HEK293 (cell line): Measurements from ENCODE around the gene SEMA4B.

ENCODE experiments used
- BCL11B ChIP-seq: fragments of 450-650 bp; formaldehyde crosslinking; IDR thresholded peaks from 2 replicates; pipeline ENCODE4 v1.5.1; 2016; ENCODE audit warnings: low read depth, missing biosample characterization, missing genetic modification characterization
- GLI4 ChIP-seq: fragments of 450-650 bp; formaldehyde crosslinking; IDR thresholded peaks from 2 replicates; pipeline ENCODE4 v1.5.1; 2016; ENCODE audit warnings: missing biosample characterization, missing genetic modification characterization
- OVOL3 ChIP-seq: fragments of 450-650 bp; formaldehyde crosslinking; IDR thresholded peaks from 2 replicates; pipeline ENCODE4 v1.5.1; 2016; ENCODE audit warnings: missing biosample characterization, missing genetic modification characterization
- SALL2 ChIP-seq: fragments of 450-650 bp; formaldehyde crosslinking; IDR thresholded peaks from 2 replicates; pipeline ENCODE4 v1.5.0; 2017; ENCODE audit warnings: missing biosample characterization, mild to moderate bottlenecking, missing genetic modification characterization, borderline replicate concordance
- SCRT1 ChIP-seq: fragments of 450-650 bp; formaldehyde crosslinking; IDR thresholded peaks from 2 replicates; pipeline ENCODE4 v1.5.1; 2016; ENCODE audit warnings: missing biosample characterization, missing genetic modification characterization, borderline replicate concordance
- ZFP3 ChIP-seq: fragments of 450-650 bp; formaldehyde crosslinking; IDR thresholded peaks from 2 replicates; pipeline ENCODE4 v1.5.1; 2016; ENCODE audit warnings: low read depth, missing biosample characterization, missing genetic modification characterization
- ZNF121 ChIP-seq: fragments of 450-650 bp; formaldehyde crosslinking; IDR thresholded peaks from 2 replicates; pipeline ENCODE4 v1.5.1; 2016; ENCODE audit warnings: missing biosample characterization, missing genetic modification characterization
- ZNF175 ChIP-seq: fragments of 450-650 bp; formaldehyde crosslinking; IDR thresholded peaks from 2 replicates; pipeline ENCODE4 v1.5.1; 2016; ENCODE audit warnings: missing biosample characterization, missing genetic modification characterization
- ZNF184 ChIP-seq: fragments of 450-650 bp; IDR thresholded peaks from 2 replicates; pipeline ENCODE4 v1.5.1; 2018; ENCODE audit warnings: missing biosample characterization, mild to moderate bottlenecking, missing genetic modification characterization
- ZNF266 ChIP-seq: fragments of 450-650 bp; formaldehyde crosslinking; IDR thresholded peaks from 2 replicates; pipeline ENCODE4 v1.5.1; 2016; ENCODE audit warnings: missing biosample characterization, missing genetic modification characterization, low read depth
- ZNF366 ChIP-seq: fragments of 450-650 bp; formaldehyde crosslinking; conservative IDR thresholded peaks from 2 replicates; pipeline ENCODE4 v1.5.1; 2016; ENCODE audit warnings: missing biosample characterization, missing genetic modification characterization
- ZNF394 ChIP-seq: fragments of 450-650 bp; formaldehyde crosslinking; IDR thresholded peaks from 2 replicates; pipeline ENCODE4 v1.5.1; 2016; ENCODE audit warnings: missing biosample characterization, missing genetic modification characterization, mild to moderate bottlenecking, moderate library complexity, borderline replicate concordance
- ZNF423 ChIP-seq: fragments of 450-650 bp; formaldehyde crosslinking; IDR thresholded peaks from 2 replicates; pipeline ENCODE4 v1.5.1; 2016; ENCODE audit warnings: missing biosample characterization, missing genetic modification characterization
- ZNF426 ChIP-seq: fragments of 450-650 bp; formaldehyde crosslinking; IDR thresholded peaks from 2 replicates; pipeline ENCODE4 v1.5.1; 2017; ENCODE audit warnings: missing biosample characterization, missing genetic modification characterization, mild to moderate bottlenecking, inconsistent platforms, moderate library complexity
- ZNF433 ChIP-seq: fragments of 450-650 bp; formaldehyde crosslinking; IDR thresholded peaks from 2 replicates; pipeline ENCODE4 v1.5.1; 2016; ENCODE audit warnings: missing biosample characterization, missing genetic modification characterization, low read depth
- ZNF501 ChIP-seq: fragments of 450-650 bp; formaldehyde crosslinking; IDR thresholded peaks from 2 replicates; pipeline ENCODE4 v1.5.1; 2016; ENCODE audit warnings: missing biosample characterization, missing genetic modification characterization
- ZNF514 ChIP-seq: fragments of 450-650 bp; formaldehyde crosslinking; IDR thresholded peaks from 2 replicates; pipeline ENCODE4 v1.5.1; 2016; ENCODE audit warnings: missing biosample characterization, missing genetic modification characterization
- ZNF521 ChIP-seq: fragments of 450-650 bp; formaldehyde crosslinking; IDR thresholded peaks from 2 replicates; pipeline ENCODE4 v1.5.1; 2017; ENCODE audit warnings: missing biosample characterization, mild to moderate bottlenecking, missing genetic modification characterization
- ZNF610 ChIP-seq: fragments of 450-650 bp; formaldehyde crosslinking; IDR thresholded peaks from 2 replicates; pipeline ENCODE4 v1.5.1; 2016; ENCODE audit warnings: missing biosample characterization, missing genetic modification characterization, borderline replicate concordance
- ZNF670 ChIP-seq: fragments of 450-650 bp; formaldehyde crosslinking; IDR thresholded peaks from 2 replicates; pipeline ENCODE4 v1.5.1; 2016; ENCODE audit warnings: missing biosample characterization, missing genetic modification characterization, low read depth
- ZNF677 ChIP-seq: fragments of 450-650 bp; IDR thresholded peaks from 2 replicates; pipeline ENCODE4 v1.5.0; 2018; ENCODE audit warnings: missing biosample characterization, mild to moderate bottlenecking, missing genetic modification characterization, moderate library complexity
- ZNF707 ChIP-seq: fragments of 450-650 bp; formaldehyde crosslinking; IDR thresholded peaks from 2 replicates; pipeline ENCODE4 v1.5.1; 2016; ENCODE audit warnings: missing biosample characterization, missing genetic modification characterization
- ZNF768 ChIP-seq: fragments of 450-650 bp; formaldehyde crosslinking; IDR thresholded peaks from 2 replicates; pipeline ENCODE4 v1.5.1; 2018; ENCODE audit warnings: missing biosample characterization, mild to moderate bottlenecking, missing genetic modification characterization
- ZNF777 ChIP-seq: fragments of 450-650 bp; formaldehyde crosslinking; IDR thresholded peaks from 2 replicates; pipeline ENCODE4 v1.5.1; 2017; ENCODE audit warnings: missing biosample characterization, missing genetic modification characterization, borderline replicate concordance
- ZNF791 ChIP-seq: fragments of 450-650 bp; formaldehyde crosslinking; IDR thresholded peaks from 2 replicates; pipeline ENCODE4 v1.5.1; 2016; ENCODE audit warnings: missing biosample characterization, missing genetic modification characterization
- ZNF830 ChIP-seq: fragments of 450-650 bp; IDR thresholded peaks from 2 replicates; pipeline ENCODE4 v1.5.0; 2018; ENCODE audit warnings: missing biosample characterization, missing genetic modification characterization, low read depth, mild to moderate bottlenecking, moderate library complexity
- ZSCAN23 ChIP-seq: fragments of 450-650 bp; formaldehyde crosslinking; IDR thresholded peaks from 2 replicates; pipeline ENCODE4 v1.5.1; 2016; ENCODE audit warnings: missing biosample characterization, missing genetic modification characterization
- TF ChIP-seq, protein P1 (sequence below): fragments of 450-650 bp; formaldehyde crosslinking; IDR thresholded peaks from 2 replicates; pipeline ENCODE4 v1.5.1; 2016; ENCODE audit warnings: missing biosample characterization, missing genetic modification characterization
- TF ChIP-seq, protein P2 (sequence below): fragments of 450-650 bp; formaldehyde crosslinking; IDR thresholded peaks from 2 replicates; pipeline ENCODE4 v1.5.1; 2016; ENCODE audit warnings: missing biosample characterization, missing genetic modification characterization
- TF ChIP-seq, protein P3 (sequence below): sonication (generic); formaldehyde crosslinking; IDR thresholded peaks from 2 replicates; pipeline ENCODE4 v1.8.1; 2022; ENCODE audit warnings: mild to moderate bottlenecking, moderate library complexity, missing genetic modification reagents
- TF ChIP-seq, protein P4 (sequence below): fragments of 450-650 bp; formaldehyde crosslinking; IDR thresholded peaks from 2 replicates; pipeline ENCODE4 v1.5.1; 2016; ENCODE audit warnings: missing biosample characterization, missing genetic modification characterization

Gene SEMA4B

DNA sequence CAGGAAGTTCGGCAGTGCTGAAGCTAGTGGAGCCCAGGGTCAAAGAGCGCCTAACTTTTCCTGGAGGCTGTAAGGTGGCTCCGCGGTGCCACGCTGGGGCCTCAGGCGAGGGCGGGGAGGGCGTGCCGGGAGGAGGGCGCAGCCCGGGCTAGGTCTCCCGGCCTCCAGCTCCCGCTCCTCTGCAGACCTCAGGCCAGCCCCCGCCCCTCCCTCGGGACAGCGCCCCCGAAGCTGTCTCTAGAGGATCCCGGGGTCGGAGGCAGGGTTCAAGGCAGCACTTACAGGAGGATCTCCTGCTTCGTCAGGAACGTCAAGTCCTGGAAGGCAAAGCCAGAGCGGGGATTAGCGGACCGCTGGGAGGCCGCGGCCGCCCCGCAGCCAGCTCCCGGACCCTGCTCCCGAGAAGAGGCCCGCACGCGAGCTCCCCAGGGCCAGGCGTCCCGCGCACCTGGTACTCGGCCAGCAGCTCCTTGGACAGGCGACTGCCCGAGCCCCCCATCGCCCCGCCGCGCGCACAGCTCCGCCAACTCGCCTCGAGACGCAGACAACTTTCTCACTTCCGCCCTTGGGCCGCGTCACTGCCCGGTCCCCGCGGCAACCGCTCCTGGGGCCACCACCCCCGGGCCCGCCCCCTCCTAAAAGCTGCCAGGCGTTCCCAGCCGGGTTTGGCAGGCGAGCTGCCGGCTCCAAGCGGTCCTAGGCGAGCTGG is 32.4 kb downstream of the SEMA4B start, which contains the start of gene CIB1 (continued):
- TF ChIP-seq ZNF670 (tag by site-specific recombination), result no peak
- TF ChIP-seq SALL2, result no peak
- TF ChIP-seq ZNF768 (tag by site-specific recombination), result no peak
- TF ChIP-seq ZNF121 (tag by site-specific recombination), result no peak
- TF ChIP-seq ZNF266 (tag by site-specific recombination), result no peak
- no peak for TF ChIP-seq BCL11B
- no peak for TF ChIP-seq ZNF426 (tag by site-specific recombination)
- no peak for TF ChIP-seq OVOL3 (tag by site-specific recombination)
- TF ChIP-seq, protein P1, sequence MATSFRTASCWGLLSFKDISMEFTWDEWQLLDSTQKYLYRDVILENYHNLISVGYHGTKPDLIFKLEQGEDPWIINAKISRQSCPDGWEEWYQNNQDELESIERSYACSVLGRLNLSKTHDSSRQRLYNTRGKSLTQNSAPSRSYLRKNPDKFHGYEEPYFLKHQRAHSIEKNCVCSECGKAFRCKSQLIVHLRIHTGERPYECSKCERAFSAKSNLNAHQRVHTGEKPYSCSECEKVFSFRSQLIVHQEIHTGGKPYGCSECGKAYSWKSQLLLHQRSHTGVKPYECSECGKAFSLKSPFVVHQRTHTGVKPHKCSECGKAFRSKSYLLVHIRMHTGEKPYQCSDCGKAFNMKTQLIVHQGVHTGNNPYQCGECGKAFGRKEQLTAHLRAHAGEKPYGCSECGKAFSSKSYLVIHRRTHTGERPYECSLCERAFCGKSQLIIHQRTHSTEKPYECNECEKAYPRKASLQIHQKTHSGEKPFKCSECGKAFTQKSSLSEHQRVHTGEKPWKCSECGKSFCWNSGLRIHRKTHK (tag by site-specific recombination), result no peak
- TF ChIP-seq ZNF394, result peak; percentile 64; the same call in 1 of the 2 replicates
- no peak for TF ChIP-seq ZNF707 (tag by site-specific recombination)
- peak; percentile 47; the same call in 1 of the 2 replicates for TF ChIP-seq ZNF423
- TF ChIP-seq ZSCAN23, result no peak
- TF ChIP-seq, protein P2, sequence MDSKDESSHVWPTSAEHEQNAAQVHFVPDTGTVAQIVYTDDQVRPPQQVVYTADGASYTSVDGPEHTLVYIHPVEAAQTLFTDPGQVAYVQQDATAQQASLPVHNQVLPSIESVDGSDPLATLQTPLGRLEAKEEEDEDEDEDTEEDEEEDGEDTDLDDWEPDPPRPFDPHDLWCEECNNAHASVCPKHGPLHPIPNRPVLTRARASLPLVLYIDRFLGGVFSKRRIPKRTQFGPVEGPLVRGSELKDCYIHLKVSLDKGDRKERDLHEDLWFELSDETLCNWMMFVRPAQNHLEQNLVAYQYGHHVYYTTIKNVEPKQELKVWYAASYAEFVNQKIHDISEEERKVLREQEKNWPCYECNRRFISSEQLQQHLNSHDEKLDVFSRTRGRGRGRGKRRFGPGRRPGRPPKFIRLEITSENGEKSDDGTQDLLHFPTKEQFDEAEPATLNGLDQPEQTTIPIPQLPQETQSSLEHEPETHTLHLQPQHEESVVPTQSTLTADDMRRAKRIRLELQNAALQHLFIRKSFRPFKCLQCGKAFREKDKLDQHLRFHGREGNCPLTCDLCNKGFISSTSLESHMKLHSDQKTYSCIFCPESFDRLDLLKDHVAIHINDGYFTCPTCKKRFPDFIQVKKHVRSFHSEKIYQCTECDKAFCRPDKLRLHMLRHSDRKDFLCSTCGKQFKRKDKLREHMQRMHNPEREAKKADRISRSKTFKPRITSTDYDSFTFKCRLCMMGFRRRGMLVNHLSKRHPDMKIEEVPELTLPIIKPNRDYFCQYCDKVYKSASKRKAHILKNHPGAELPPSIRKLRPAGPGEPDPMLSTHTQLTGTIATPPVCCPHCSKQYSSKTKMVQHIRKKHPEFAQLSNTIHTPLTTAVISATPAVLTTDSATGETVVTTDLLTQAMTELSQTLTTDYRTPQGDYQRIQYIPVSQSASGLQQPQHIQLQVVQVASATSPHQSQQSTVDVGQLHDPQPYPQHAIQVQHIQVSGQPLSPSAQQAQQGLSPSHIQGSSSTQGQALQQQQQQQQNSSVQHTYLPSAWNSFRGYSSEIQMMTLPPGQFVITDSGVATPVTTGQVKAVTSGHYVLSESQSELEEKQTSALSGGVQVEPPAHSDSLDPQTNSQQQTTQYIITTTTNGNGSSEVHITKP (tag by site-specific recombination), result no peak
- TF ChIP-seq ZNF501, result peak; percentile 62; the same call in 1 of the 2 replicates
- TF ChIP-seq ZNF175 (tag by site-specific recombination), result no peak
- no peak for TF ChIP-seq SCRT1 (tag by site-specific recombination)
- TF ChIP-seq ZFP3 (tag by site-specific recombination), result no peak
- no peak for TF ChIP-seq ZNF830
- no peak for TF ChIP-seq ZNF433 (tag by site-specific recombination)
- no peak for TF ChIP-seq ZNF514 (tag by site-specific recombination)
- peak; percentile 51; the same call in 1 of the 2 replicates for TF ChIP-seq ZNF610 (tag by site-specific recombination)
- no peak for TF ChIP-seq ZNF791 (tag by site-specific recombination)
- TF ChIP-seq ZNF677 (tag by site-specific recombination), result no peak
- TF ChIP-seq ZNF184 (tag by site-specific recombination), result no peak
- TF ChIP-seq ZNF366, result no peak
- TF ChIP-seq, protein P3, sequence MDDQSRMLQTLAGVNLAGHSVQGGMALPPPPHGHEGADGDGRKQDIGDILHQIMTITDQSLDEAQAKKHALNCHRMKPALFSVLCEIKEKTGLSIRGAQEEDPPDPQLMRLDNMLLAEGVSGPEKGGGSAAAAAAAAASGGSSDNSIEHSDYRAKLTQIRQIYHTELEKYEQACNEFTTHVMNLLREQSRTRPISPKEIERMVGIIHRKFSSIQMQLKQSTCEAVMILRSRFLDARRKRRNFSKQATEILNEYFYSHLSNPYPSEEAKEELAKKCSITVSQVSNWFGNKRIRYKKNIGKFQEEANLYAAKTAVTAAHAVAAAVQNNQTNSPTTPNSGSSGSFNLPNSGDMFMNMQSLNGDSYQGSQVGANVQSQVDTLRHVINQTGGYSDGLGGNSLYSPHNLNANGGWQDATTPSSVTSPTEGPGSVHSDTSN (CRISPR knock-in tag), result peak; percentile 46
- TF ChIP-seq ZNF777 (tag by site-specific recombination), result no peak
- TF ChIP-seq, protein P4, sequence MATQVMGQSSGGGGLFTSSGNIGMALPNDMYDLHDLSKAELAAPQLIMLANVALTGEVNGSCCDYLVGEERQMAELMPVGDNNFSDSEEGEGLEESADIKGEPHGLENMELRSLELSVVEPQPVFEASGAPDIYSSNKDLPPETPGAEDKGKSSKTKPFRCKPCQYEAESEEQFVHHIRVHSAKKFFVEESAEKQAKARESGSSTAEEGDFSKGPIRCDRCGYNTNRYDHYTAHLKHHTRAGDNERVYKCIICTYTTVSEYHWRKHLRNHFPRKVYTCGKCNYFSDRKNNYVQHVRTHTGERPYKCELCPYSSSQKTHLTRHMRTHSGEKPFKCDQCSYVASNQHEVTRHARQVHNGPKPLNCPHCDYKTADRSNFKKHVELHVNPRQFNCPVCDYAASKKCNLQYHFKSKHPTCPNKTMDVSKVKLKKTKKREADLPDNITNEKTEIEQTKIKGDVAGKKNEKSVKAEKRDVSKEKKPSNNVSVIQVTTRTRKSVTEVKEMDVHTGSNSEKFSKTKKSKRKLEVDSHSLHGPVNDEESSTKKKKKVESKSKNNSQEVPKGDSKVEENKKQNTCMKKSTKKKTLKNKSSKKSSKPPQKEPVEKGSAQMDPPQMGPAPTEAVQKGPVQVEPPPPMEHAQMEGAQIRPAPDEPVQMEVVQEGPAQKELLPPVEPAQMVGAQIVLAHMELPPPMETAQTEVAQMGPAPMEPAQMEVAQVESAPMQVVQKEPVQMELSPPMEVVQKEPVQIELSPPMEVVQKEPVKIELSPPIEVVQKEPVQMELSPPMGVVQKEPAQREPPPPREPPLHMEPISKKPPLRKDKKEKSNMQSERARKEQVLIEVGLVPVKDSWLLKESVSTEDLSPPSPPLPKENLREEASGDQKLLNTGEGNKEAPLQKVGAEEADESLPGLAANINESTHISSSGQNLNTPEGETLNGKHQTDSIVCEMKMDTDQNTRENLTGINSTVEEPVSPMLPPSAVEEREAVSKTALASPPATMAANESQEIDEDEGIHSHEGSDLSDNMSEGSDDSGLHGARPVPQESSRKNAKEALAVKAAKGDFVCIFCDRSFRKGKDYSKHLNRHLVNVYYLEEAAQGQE (tag by site-specific recombination), result peak; percentile 30; the same call in 1 of the 2 replicates
- TF ChIP-seq ZNF521 (tag by site-specific recombination), result no peak
- TF ChIP-seq GLI4 (tag by site-specific recombination), result 0 out of 2 replicates have a peak, but pooled peaks have one; percentile 67
